Adrenal gland (tissue), 12 donors: ENCODE measurements around the gene RPL13. TPM values are rescaled to one million over a fixed set of nuclear protein-coding genes. Genes with fewer than 3 reads are reported as not detected.

Experiments
- DNase-seq, 7 donors: peaks; one replicate each; pipeline ENCODE4 v3.0.0-alpha.2; 2019 to 2020
- H3K27ac ChIP-seq, 5 donors: fragments of 200-600 bp; sonication (generic) in 4 of 5; 1 replicate in 3 of 5; 2 replicates in 2 of 5; pipeline versions ENCODE4 v1.5.1 to v1.8.0; 2016 to 2020; ENCODE audit warnings: mild to moderate bottlenecking in 1 of 5
- H3K27me3 ChIP-seq: fragments of 200-600 bp; 2 replicates; pipeline ENCODE4 v1.8.0; 2021
- H3K36me3 ChIP-seq, 2 donors: fragments of 200-600 bp; replicated peaks in 1 of 2; 1 replicate in 1 of 2; 2 replicates in 1 of 2; pipeline versions ENCODE4 v1.5.1 to v1.8.0; 2018 to 2022
- H3K4me1 ChIP-seq, 2 donors: fragments of 200-600 bp; replicated peaks in 1 of 2; 1 replicate in 1 of 2; 2 replicates in 1 of 2; pipeline versions ENCODE4 v1.5.1 to v1.8.0; 2018 to 2021
- H3K4me3 ChIP-seq, 4 donors: fragments of 200-600 bp; sonication (generic) in 3 of 4; one replicate each; pipeline ENCODE4 v1.5.1; 2016 to 2018
- H3K9me3 ChIP-seq, 3 donors: fragments of 200-600 bp; sonication (generic) in 1 of 3; replicated peaks in 1 of 3; 1 replicate in 2 of 3; 2 replicates in 1 of 3; pipeline versions ENCODE4 v1.5.1 to v1.8.0; 2016 to 2021
- POLR2A ChIP-seq, 2 donors: fragments of 450-650 bp; IDR thresholded peaks; one replicate each; pipeline ENCODE4 v1.6.1; 2017; ENCODE audit warnings: antibody characterized with exemption in 2 of 2, mild to moderate bottlenecking in 2 of 2, moderate library complexity in 1 of 2
- WGBS, 4 donors: extraction: QIAGEN DNeasy Blood & Tissue Kit in 2 of 4; methylation state at CpG; one replicate each; pipeline versions ENCODE4 v1.1.5 to v1.1.7; 2013 to 2017; 5-methylcytosine and 5-hydroxymethylcytosine counted together
- intact Hi-C, 2 donors: fragments of 100-400 bp; cut with DNase I; formaldehyde crosslinking; loops; one replicate each; pipeline versions ENCODE4 v1.14.1 to v1.15.0; 2022 to 2023
- polyA plus RNA-seq, 3 donors: library from polyadenylated mRNA; stranded (reverse); fragments of 200-250 nt in 2 of 3; fragments of 350-450 nt in 1 of 3; fragmentation: Illumina TruSeq in 1 of 3; extraction: RNeasy Lipid Tissue Mini Kit (QIAGEN cat#74804) in 1 of 3; gene quantifications; one replicate each; pipeline ENCODE4 v1.2.3, GENCODE V29; 2013 to 2014
- total RNA-seq, 9 donors: library from RNA; depleted of rRNA in 4 of 9; stranded (reverse); fragments of >200 nt in 4 of 9; fragments of 120-200 nt in 1 of 9; fragmentation: NEBNext Ultra II Directional in 1 of 9; extraction: Animal tissue kit (Norgen Biotek cat#: 25700) in 1 of 9; gene quantifications; one replicate each; pipeline versions ENCODE4 v1.1.0 to v1.2.4, GENCODE V29; 2013 to 2023
- TF ChIP-seq, protein P1 (sequence below), 6 experiments: fragments of 450-650 bp in 4 of 6; fragments of 200-600 bp in 2 of 6; sonication (generic) in 1 of 6; IDR thresholded peaks; 1 replicate in 5 of 6; 2 replicates in 1 of 6; pipeline versions ENCODE4 v1.5.1 to v1.8.0; 2016 to 2021; ENCODE audit warnings: antibody characterized with exemption in 6 of 6, mild to moderate bottlenecking in 2 of 6, moderate library complexity in 1 of 6
- donor health status: healthy with polysubstance abuse.
- donor health status: Bipolar disorder and iron deficiency.
- donor health status: DM: yes; HTN: yes; CAD: no.
- donor health status: DM: no; HTN: no; CAD: no.
- donor health status: DM: no; HTN: no; CAD: no.
- donor health status: DM: yes; HTN: yes; CAD: no.

RPL13 gene
- total and polyA plus RNA-seq, 12 donors, result 893 to 12,881 (median 3,471) TPM

DNA sequence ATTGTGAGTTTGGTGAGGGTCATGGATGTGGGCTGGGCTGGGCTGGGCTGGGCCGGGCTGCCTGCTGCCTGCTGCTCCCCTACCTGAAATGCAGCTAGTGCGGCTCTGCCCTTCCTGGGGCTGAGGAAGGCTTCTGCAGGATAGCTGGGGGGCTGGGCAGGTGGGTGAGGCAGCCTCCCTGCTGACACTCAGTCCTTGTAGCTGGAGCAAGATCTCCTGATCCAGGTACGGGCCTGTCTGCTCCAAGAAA lies 4.7 kb downstream of the RPL13 start:
- no peaks in the 10 kb centered on the region for H3K27me3 ChIP-seq
- TF ChIP-seq, protein P1, sequence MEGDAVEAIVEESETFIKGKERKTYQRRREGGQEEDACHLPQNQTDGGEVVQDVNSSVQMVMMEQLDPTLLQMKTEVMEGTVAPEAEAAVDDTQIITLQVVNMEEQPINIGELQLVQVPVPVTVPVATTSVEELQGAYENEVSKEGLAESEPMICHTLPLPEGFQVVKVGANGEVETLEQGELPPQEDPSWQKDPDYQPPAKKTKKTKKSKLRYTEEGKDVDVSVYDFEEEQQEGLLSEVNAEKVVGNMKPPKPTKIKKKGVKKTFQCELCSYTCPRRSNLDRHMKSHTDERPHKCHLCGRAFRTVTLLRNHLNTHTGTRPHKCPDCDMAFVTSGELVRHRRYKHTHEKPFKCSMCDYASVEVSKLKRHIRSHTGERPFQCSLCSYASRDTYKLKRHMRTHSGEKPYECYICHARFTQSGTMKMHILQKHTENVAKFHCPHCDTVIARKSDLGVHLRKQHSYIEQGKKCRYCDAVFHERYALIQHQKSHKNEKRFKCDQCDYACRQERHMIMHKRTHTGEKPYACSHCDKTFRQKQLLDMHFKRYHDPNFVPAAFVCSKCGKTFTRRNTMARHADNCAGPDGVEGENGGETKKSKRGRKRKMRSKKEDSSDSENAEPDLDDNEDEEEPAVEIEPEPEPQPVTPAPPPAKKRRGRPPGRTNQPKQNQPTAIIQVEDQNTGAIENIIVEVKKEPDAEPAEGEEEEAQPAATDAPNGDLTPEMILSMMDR (IDR thresholded peaks at IDR 0.05), result no peak
- no peak for TF ChIP-seq POLR2A (IDR thresholded peaks at IDR 0.05)
- intact Hi-C loops, result no loop called here
- peak overlapping the region in 2 of 5 donors; percentile 5 to 50 for H3K27ac ChIP-seq
- peaks cover 0 to 38% of the 10 kb centered on the region in 2 donors for H3K36me3 ChIP-seq
- DNase-seq, result no peak
- no peak overlapping the region for H3K4me3 ChIP-seq
- 28 to 50% (median 31%) methylated on average over 2 to 3 of the region's 3 CpGs for WGBS, 4 donors
- H3K4me1 ChIP-seq, result peaks cover 24 to 42% of the 10 kb centered on the region in 2 donors
- no peaks in the 10 kb centered on the region for H3K9me3 ChIP-seq

DNA sequence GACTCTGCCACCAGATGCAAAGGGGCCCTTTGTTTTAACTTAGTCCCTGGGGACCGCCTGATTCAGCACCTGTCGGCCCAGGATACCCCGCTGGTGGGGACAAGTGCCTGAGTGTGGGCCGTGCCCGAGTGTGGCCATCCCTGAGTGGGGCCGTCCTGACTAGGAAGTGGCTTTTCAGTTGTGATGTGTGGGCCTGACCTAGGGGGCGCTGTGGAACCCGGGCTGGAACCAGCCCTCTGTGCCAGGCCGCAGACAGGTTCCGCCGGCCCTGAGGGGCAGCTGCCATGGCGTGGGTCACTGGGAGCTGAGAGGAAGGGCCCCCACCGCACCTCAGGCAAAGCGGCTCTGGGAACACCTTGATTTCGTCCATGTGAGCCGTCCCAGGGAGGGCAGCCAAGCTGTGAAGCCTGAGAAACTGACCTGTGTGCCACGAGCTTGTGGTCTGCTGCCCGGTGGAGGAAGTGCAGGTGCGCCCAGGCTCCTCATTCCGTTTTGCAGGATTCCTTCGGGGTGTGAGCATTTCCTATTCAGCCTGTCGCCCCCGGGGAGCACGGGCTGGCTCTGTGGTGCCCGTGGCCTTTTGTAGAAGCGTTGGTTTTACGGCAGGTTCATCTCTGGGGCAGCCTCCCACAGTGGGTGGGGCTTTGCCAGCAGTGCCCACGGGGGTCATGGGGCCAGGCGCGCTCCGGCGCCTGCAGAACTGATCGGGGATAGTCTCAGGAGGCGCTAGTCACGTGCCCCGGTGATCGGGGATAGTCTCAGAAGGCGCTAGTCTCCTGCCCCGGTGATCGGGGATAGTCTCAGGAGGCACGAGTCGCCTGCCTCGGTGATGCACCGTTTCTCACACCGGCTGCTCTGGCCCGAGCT lies 5.3 kb downstream of the RPL13 start:
- H3K9me3 ChIP-seq, result no peaks in the 10 kb centered on the region
- H3K27me3 ChIP-seq, result no peaks in the 10 kb centered on the region
- intact Hi-C loops, result no loop called here
- peak overlapping the region in 1 of 4 donors; percentile 19 for H3K4me3 ChIP-seq
- H3K36me3 ChIP-seq, result peaks cover 0 to 38% of the 10 kb centered on the region in 2 donors
- H3K4me1 ChIP-seq, result peaks cover 24 to 42% of the 10 kb centered on the region in 2 donors
- TF ChIP-seq, protein P1 (IDR thresholded peaks at IDR 0.05), result peak; percentile 35 to 61 (median 54)
- no peak for TF ChIP-seq POLR2A (IDR thresholded peaks at IDR 0.05)
- peak; percentile 54 to 75 (median 59) for DNase-seq
- H3K27ac ChIP-seq, result peak overlapping the region in 3 of 5 donors; percentile 5 to 50 (median 29)
- 2 to 4% (median 4%) methylated on average over 21 to 46 of the region's 46 CpGs for WGBS, 4 donors

DNA sequence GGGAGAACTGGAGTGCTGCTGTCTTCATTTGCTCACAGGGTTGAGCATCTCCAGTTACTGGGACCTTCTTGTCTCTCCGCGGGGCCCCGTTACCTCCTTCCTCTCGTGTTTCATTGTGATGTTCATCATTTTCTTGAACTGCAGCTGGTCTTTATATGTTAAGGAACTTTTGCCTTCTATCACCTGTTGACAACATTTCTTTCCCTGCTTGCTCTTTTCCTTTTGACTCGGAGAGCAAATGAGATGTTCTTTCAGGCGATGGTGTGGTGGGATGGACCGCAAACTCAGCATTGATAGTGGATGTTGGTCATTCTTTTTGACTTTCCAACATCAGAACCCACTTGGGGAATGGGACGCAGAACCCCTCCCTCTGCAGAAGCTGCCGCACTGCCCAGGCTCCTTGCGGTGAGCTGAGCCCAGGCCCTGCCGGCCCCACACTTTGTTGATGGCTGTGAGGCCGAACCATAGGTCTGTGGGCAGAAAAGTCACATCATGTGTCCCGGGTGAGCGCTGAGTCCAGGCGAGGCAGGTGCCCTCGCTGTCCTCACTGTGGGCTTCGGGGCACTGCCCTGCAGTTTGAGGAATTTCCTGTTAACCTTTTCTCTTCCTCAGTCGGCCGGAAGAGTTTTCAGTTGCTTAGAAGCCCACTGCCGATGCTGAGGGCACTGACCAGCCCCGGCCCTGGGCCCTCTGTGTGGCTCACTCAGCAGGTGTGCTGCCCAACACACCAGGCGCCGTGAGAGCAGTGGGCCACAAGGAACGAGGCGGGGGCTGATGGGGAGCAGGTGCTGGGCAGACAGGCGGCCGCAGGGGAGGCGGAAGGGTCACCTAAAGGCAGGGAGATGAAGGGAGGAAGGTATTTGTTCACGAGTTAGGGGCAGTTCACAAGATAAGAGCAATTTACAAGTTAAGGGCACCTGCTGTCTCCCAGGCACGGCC lies 7.4 kb downstream of the RPL13 start:
- TF ChIP-seq POLR2A (IDR thresholded peaks at IDR 0.05), result no peak
- TF ChIP-seq, protein P1 (IDR thresholded peaks at IDR 0.05), result no peak
- intact Hi-C loops, result no loop called here
- no peaks in the 10 kb centered on the region for H3K27me3 ChIP-seq

More for the DNA sequence above, 7.4 kb downstream of the RPL13 start:
- Histone ChIP-seq H3K9me3 (no peaks in the 10 kb centered on the region), H3K4me1 (peaks cover 12 to 24% of the 10 kb centered on the region in 2 donors), H3K27ac (no peak overlapping the region), H3K4me3 (no peak overlapping the region), H3K36me3 (peaks cover 0 to 20% of the 10 kb centered on the region in 2 donors)
- DNase-seq, result no peak
- WGBS, 4 donors, result 76 to 82% (median 82%) methylated on average over 27 to 30 of the region's 30 CpGs
